Measurements from ENCODE around the gene PLEKHH1. TPM values are rescaled to one million over a fixed set of nuclear protein-coding genes. Genes with fewer than 3 reads are reported as not detected.
"Not testable (repeated sequence)": the region's sequence is repeated elsewhere in the genome, so short reads cannot be mapped to it uniquely, and the experiment has no call there.

The PLEKHH1 gene
- total RNA-seq, 1 donor from 2014 or later: 40.0 TPM

GRCh38 chr14:67541448-67542387 lies 8.6 kb downstream of the PLEKHH1 start:
- Mint-ChIP-seq H3K27me3 (ENCODE audit: low read depth) (no peaks in the 10 kb centered on the region), H3K4me3 (no peak overlapping the region), H3K36me3 (ENCODE audit: low read depth) (peaks cover 36% of the 10 kb centered on the region), H3K27ac (ENCODE audit: unreplicated experiment) (no peak overlapping the region), H3K9me3 (peaks cover 7% of the 10 kb centered on the region), H3K4me1 (peaks cover 40% of the 10 kb centered on the region)
- no peak for DNase-seq (ENCODE audit: low read depth, low spot score)
- TF ChIP-seq CTCF (conservative IDR thresholded peaks at IDR 0.05): no peak

GRCh38 chr14:67542620-67543019 lies 9.5 kb downstream of the PLEKHH1 start:
- not testable (repeated sequence) for H3K27ac Mint-ChIP-seq (ENCODE audit: unreplicated experiment); H3K4me3 Mint-ChIP-seq; H3K27me3 Mint-ChIP-seq (ENCODE audit: low read depth); H3K9me3 Mint-ChIP-seq; DNase-seq (ENCODE audit: low read depth, low spot score)
- peaks cover 40% of the 10 kb centered on the region for H3K36me3 Mint-ChIP-seq (ENCODE audit: low read depth)
- H3K4me1 Mint-ChIP-seq: peaks cover 40% of the 10 kb centered on the region

GRCh38 chr14:67544590-67544989 lies 11.5 kb downstream of the PLEKHH1 start:
- Mint-ChIP-seq H3K4me1 (peaks cover 20% of the 10 kb centered on the region), H3K4me3 (no peak overlapping the region), H3K27ac (ENCODE audit: unreplicated experiment) (no peak overlapping the region), H3K9me3 (peaks cover 7% of the 10 kb centered on the region), H3K36me3 (ENCODE audit: low read depth) (peaks cover 42% of the 10 kb centered on the region), H3K27me3 (ENCODE audit: low read depth) (no peaks in the 10 kb centered on the region)
- no peak for DNase-seq (ENCODE audit: low read depth, low spot score)
- TF ChIP-seq CTCF (conservative IDR thresholded peaks at IDR 0.05): no peak

GRCh38 chr14:67547224-67547780 lies 14.2 kb downstream of the PLEKHH1 start:
- Mint-ChIP-seq H3K4me1 (no peaks in the 10 kb centered on the region), H3K4me3 (no peak overlapping the region), H3K27me3 (ENCODE audit: low read depth) (no peaks in the 10 kb centered on the region), H3K9me3 (peaks cover 7% of the 10 kb centered on the region), H3K27ac (ENCODE audit: unreplicated experiment) (peak overlapping the region; percentile 85), H3K36me3 (ENCODE audit: low read depth) (peaks cover 40% of the 10 kb centered on the region)
- DNase-seq (ENCODE audit: low read depth, low spot score): no peak
- no peak for TF ChIP-seq CTCF (conservative IDR thresholded peaks at IDR 0.05)

GRCh38 chr14:67549734-67550133 lies 16.6 kb downstream of the PLEKHH1 start:
- no peak for TF ChIP-seq CTCF (conservative IDR thresholded peaks at IDR 0.05)
- Mint-ChIP-seq H3K27ac (ENCODE audit: unreplicated experiment) (peak overlapping the region; percentile 87), H3K36me3 (ENCODE audit: low read depth) (peaks cover 21% of the 10 kb centered on the region), H3K9me3 (peaks cover 4% of the 10 kb centered on the region), H3K4me3 (no peak overlapping the region), H3K4me1 (no peaks in the 10 kb centered on the region), H3K27me3 (ENCODE audit: low read depth) (no peaks in the 10 kb centered on the region)
- DNase-seq (ENCODE audit: low read depth, low spot score): no peak

- no peaks in the 10 kb centered on the region for H3K4me1 Mint-ChIP-seq
- H3K9me3 Mint-ChIP-seq: no peaks in the 10 kb centered on the region
- H3K27me3 Mint-ChIP-seq (ENCODE audit: low read depth): no peaks in the 10 kb centered on the region
- no peak for DNase-seq (ENCODE audit: low read depth, low spot score)
- no peak overlapping the region for H3K4me3 Mint-ChIP-seq
- H3K27ac Mint-ChIP-seq (ENCODE audit: unreplicated experiment): no peak overlapping the region
- peaks cover 11% of the 10 kb centered on the region for H3K36me3 Mint-ChIP-seq (ENCODE audit: low read depth)
- no peak for TF ChIP-seq CTCF (conservative IDR thresholded peaks at IDR 0.05)
These were observed 18.0 kb downstream of the PLEKHH1 start for GRCh38 chr14:67551123-67551522.
